ENCODE results near the gene SPA17. TPM values are rescaled to one million over a fixed set of nuclear protein-coding genes. Genes with fewer than 3 reads are reported as not detected.

The SPA17 gene
- total RNA-seq, 1 experiment from 2014 or later, result 22.9 TPM

DNA sequence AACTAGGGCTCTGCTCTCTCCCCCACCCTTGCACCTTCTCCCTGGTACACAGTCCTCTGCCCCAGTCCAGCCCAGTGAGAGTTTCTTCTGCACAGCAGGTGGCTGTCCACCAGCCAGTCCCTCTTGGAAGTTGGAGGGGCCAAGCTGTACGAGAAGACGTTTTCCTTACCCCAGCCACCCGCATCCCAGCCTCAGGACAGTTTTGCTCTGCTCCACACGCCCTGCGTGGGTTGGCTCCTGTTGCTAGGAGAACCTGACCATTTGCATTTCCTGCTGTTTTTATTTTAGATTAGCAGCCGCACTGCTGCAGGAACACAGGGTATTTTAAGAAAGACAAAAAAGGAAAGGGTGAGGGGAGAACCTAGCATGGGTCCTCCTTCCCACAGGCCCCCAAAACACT is 48.5 kb downstream of the SPA17 start:
- intact Hi-C loops (cut with micrococcal nuclease; ENCODE audit: unreplicated experiment), result no loop called here
- POLR2A ChIA-PET (ENCODE audit: low non-redundant PET), result no interaction called here
- Histone ChIP-seq H3K27me3 (replicated peaks; ENCODE audit: insufficient read depth, low read depth, low read length, poor library complexity) (no peaks in the 10 kb centered on the region), H3K36me3 (ENCODE audit: insufficient read depth, low read length, poor library complexity, severe bottlenecking) (no peaks in the 10 kb centered on the region), H3K4me1 (ENCODE audit: insufficient read depth, low read length, poor library complexity, severe bottlenecking) (peaks cover 68% of the 10 kb centered on the region), H3K27ac (ENCODE audit: low read depth, low read length, poor library complexity, severe bottlenecking) (no peak overlapping the region), H3K4me3 (ENCODE audit: low read depth, low read length, poor library complexity, severe bottlenecking) (no peak overlapping the region), H3K9me3 (ENCODE audit: low read depth, low read length, poor library complexity, severe bottlenecking) (no peaks in the 10 kb centered on the region)
- no TSS peak for BruUV-seq (replicated peaks)
- no peak for DNase-seq (ENCODE audit: low spot score)
- CTCF ChIA-PET, result no interaction called here
- TF ChIP-seq, protein P1, sequence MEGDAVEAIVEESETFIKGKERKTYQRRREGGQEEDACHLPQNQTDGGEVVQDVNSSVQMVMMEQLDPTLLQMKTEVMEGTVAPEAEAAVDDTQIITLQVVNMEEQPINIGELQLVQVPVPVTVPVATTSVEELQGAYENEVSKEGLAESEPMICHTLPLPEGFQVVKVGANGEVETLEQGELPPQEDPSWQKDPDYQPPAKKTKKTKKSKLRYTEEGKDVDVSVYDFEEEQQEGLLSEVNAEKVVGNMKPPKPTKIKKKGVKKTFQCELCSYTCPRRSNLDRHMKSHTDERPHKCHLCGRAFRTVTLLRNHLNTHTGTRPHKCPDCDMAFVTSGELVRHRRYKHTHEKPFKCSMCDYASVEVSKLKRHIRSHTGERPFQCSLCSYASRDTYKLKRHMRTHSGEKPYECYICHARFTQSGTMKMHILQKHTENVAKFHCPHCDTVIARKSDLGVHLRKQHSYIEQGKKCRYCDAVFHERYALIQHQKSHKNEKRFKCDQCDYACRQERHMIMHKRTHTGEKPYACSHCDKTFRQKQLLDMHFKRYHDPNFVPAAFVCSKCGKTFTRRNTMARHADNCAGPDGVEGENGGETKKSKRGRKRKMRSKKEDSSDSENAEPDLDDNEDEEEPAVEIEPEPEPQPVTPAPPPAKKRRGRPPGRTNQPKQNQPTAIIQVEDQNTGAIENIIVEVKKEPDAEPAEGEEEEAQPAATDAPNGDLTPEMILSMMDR (conservative IDR thresholded peaks at IDR 0.05; ENCODE audit: low read depth, low read length), result no peak
- TF ChIP-seq EZH2 (IDR thresholded peaks at IDR 0.05; ENCODE audit: borderline replicate concordance, low read depth, low read length, poor library complexity, severe bottlenecking), result no peak

DNA sequence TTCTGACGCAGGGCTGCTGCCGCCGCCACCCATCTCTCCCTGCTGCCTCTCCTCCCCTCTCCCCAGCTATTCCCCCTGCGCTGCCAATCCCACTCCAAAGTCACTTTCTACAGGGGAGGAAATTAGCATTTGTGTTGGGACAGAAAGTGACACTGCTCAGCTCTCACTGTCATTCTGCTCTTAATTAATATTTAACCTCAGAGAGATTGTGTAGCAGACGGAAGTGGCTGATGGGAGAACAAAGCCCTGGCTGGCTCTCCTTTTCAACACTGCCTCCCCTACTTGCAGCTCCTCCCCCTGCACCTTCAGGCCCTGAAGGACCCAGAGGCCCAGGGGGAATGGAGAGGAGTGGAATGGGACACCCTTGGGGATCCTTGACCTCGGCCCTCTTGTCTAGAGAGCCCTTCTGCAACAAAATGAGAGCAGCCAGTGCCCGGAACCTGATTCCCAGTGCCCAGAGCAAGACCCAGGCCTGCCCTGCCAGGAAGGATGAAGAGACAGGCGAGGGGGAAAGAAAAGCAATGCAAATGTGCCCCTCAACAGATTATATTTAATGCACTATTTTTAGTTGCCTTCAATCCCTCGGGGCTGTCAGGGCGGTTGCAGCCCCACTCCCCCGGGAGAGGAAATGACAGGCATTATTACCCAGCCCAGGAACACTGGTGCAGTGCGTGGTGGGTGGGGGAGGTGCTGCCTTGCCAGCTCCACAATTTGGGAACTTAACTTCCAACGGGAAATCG is 51.4 kb downstream of the SPA17 start:
- H3K4me3 ChIP-seq (ENCODE audit: low read depth, low read length, poor library complexity, severe bottlenecking), result peak overlapping the region; percentile 28
- ChIA-PET CTCF (interaction anchor here (0.5 kb wide), 1 partner anchor 69 kb away, joined by 5 read pairs; no protein-coding TSS in a partner anchor), POLR2A (ENCODE audit: low non-redundant PET) (no interaction called here)
- peak; percentile 95 for DNase-seq (ENCODE audit: low spot score)
- H3K9me3 ChIP-seq (ENCODE audit: low read depth, low read length, poor library complexity, severe bottlenecking), result no peaks in the 10 kb centered on the region
- no peaks in the 10 kb centered on the region for H3K36me3 ChIP-seq (ENCODE audit: insufficient read depth, low read length, poor library complexity, severe bottlenecking)
- H3K27me3 ChIP-seq (replicated peaks; ENCODE audit: insufficient read depth, low read depth, low read length, poor library complexity), result no peaks in the 10 kb centered on the region
- no TSS peak for BruUV-seq (replicated peaks)
- TF ChIP-seq, protein P1 (conservative IDR thresholded peaks at IDR 0.05; ENCODE audit: low read depth, low read length), result no peak
- TF ChIP-seq EZH2 (IDR thresholded peaks at IDR 0.05; ENCODE audit: borderline replicate concordance, low read depth, low read length, poor library complexity, severe bottlenecking), result no peak
- H3K4me1 ChIP-seq (ENCODE audit: insufficient read depth, low read length, poor library complexity, severe bottlenecking), result peaks cover 68% of the 10 kb centered on the region
- intact Hi-C loops (cut with micrococcal nuclease; ENCODE audit: unreplicated experiment), result no loop called here
- peak overlapping the region; percentile 86 for H3K27ac ChIP-seq (ENCODE audit: low read depth, low read length, poor library complexity, severe bottlenecking)

DNA sequence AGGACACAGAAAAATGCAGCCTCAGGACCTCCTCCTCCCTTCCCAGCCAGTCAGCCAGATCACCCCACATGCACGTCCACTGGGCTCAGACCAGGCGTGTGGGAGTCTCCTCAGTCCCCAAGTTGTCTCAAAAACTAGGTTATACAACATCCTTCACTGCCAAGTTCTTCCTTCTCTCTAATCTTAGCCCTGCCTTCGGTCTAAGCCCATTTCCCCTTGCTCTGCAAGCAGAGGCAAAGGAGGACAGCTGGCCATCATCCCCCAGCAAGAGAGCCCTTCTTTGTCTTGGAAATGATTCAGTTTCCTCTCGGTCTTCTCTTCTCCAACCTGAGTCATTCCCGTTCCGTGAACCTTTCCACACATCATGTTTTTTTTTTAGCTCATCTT is 52.0 kb downstream of the SPA17 start:
- no TSS peak for BruUV-seq (replicated peaks)
- Histone ChIP-seq H3K4me1 (ENCODE audit: insufficient read depth, low read length, poor library complexity, severe bottlenecking) (peaks cover 68% of the 10 kb centered on the region), H3K27ac (ENCODE audit: low read depth, low read length, poor library complexity, severe bottlenecking) (peak overlapping the region; percentile 86), H3K27me3 (replicated peaks; ENCODE audit: insufficient read depth, low read depth, low read length, poor library complexity) (no peaks in the 10 kb centered on the region), H3K4me3 (ENCODE audit: low read depth, low read length, poor library complexity, severe bottlenecking) (peak overlapping the region; percentile 28), H3K9me3 (ENCODE audit: low read depth, low read length, poor library complexity, severe bottlenecking) (no peaks in the 10 kb centered on the region), H3K36me3 (ENCODE audit: insufficient read depth, low read length, poor library complexity, severe bottlenecking) (no peaks in the 10 kb centered on the region)
- intact Hi-C loops (cut with micrococcal nuclease; ENCODE audit: unreplicated experiment), result no loop called here
- TF ChIP-seq, protein P1 (conservative IDR thresholded peaks at IDR 0.05; ENCODE audit: low read depth, low read length), result no peak
- POLR2A ChIA-PET (ENCODE audit: low non-redundant PET), result no interaction called here
- CTCF ChIA-PET, result interaction anchor here (0.5 kb wide), 1 partner anchor 68 kb away, joined by 5 read pairs; no protein-coding TSS in a partner anchor
- DNase-seq (ENCODE audit: low spot score), result peak; percentile 74

Measured in A673 (cell line).